Lower leg skin (tissue), 3 donors: Measurements from ENCODE around the gene SNTA1.

ENCODE experiments used
- CTCF ChIP-seq, 3 donors: fragments of 450-650 bp; IDR thresholded peaks; one replicate each; pipeline ENCODE4 v1.5.1; 2016; ENCODE audit warnings: antibody characterized with exemption in 3 of 3, mild to moderate bottlenecking in 3 of 3, moderate library complexity in 2 of 3
- POLR2A ChIP-seq, 2 donors: fragments of 450-650 bp; IDR thresholded peaks; one replicate each; pipeline ENCODE4 v1.6.1; 2016 to 2017; ENCODE audit warnings: antibody characterized with exemption in 2 of 2, mild to moderate bottlenecking in 1 of 2, moderate library complexity in 1 of 2

DNA sequence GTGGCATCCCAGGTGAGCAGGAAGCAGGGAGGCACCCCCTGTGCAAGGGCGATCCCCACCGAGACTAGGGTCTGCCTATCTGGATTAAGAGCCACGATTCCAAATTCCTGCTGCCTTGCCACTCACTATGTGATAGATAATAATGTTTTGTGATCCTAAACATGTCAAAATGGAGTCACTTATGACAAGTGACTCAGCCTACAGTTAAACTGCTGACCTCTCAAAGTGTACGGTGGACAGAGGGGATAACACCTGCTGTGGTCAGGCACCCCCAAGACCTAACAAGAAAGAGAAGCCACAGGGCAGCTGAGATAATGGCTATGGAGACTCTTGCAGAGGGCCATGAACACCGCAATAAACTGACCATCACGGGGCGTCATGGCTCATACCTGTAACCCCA, 16.0 kb upstream of the SNTA1 start:
- TF ChIP-seq POLR2A (IDR thresholded peaks at IDR 0.05) (no peak), CTCF (IDR thresholded peaks at IDR 0.05) (no peak)
